Cardiac muscle cell (in vitro differentiated cells and primary cell): ENCODE measurements around the gene RIMBP3C. TPM values are rescaled to one million over a fixed set of nuclear protein-coding genes. Genes with fewer than 3 reads are reported as not detected.
"Not testable (repeated sequence)": the region's sequence is repeated elsewhere in the genome, so short reads cannot be mapped to it uniquely, and the experiment has no call there.

Experiments
- DNase-seq, 2 donors: peaks; one replicate each; pipeline versions ENCODE4 v3.0.0 to v3.0.0-alpha.2; 2010 to 2017; ENCODE audit warnings: low read depth in 1 of 2, low spot score in 1 of 2
- H3K27ac ChIP-seq: fragments of 200-600 bp; sonication (generic); 2 replicates; pipeline ENCODE4 v1.5.1; 2016
- H3K27me3 ChIP-seq: fragments of 200-600 bp; sonication (generic); 2 replicates; pipeline ENCODE4 v1.6.0; 2016; ENCODE audit warnings: control low read depth
- H3K36me3 ChIP-seq: fragments of 200-600 bp; sonication (generic); 2 replicates; pipeline ENCODE4 v1.5.1; 2016; ENCODE audit warnings: control low read depth
- H3K4me1 ChIP-seq: fragments of 200-600 bp; sonication (generic); 2 replicates; pipeline ENCODE4 v1.8.1; 2017; ENCODE audit warnings: low read depth, mild to moderate bottlenecking, mixed run types
- H3K4me3 ChIP-seq: fragments of 200-600 bp; sonication (generic); 2 replicates; pipeline ENCODE4 v1.5.1; 2016; ENCODE audit warnings: mild to moderate bottlenecking
- H3K9me3 ChIP-seq: fragments of 200-600 bp; sonication (generic); 2 replicates; pipeline ENCODE4 v1.5.1; 2017; ENCODE audit warnings: low read depth, mild to moderate bottlenecking, control low read depth
- CTCF ChIP-seq: IDR thresholded peaks from 2 replicates; pipeline ENCODE4 v1.5.1; 2012; ENCODE audit warnings: low read depth, mild to moderate bottlenecking, low read length
- polyA plus RNA-seq: library from polyadenylated mRNA; unstranded; fragments of >200 nt; fragmentation: Nextera tagmentation; extraction: Ambion mirVana; gene quantifications from 2 replicates; pipeline ENCODE4 v1.2.1, GENCODE V29; 2016
- total RNA-seq: library from RNA; depleted of rRNA; stranded (reverse); fragments of >200 nt; gene quantifications from 2 replicates; pipeline ENCODE4 v1.2.3, GENCODE V29; 2016

Gene RIMBP3C
- total and polyA plus RNA-seq, 2 experiments from 2014 or later = 0.59 to 1.1 TPM

- no peak for TF ChIP-seq CTCF
- peak overlapping the region; percentile 98 for H3K27ac ChIP-seq
- peak; percentile 49 to 64 for DNase-seq
Observed at GRCh38 chr22:21568347-21569075, 17.2 kb upstream of the RIMBP3C start.

DNA sequence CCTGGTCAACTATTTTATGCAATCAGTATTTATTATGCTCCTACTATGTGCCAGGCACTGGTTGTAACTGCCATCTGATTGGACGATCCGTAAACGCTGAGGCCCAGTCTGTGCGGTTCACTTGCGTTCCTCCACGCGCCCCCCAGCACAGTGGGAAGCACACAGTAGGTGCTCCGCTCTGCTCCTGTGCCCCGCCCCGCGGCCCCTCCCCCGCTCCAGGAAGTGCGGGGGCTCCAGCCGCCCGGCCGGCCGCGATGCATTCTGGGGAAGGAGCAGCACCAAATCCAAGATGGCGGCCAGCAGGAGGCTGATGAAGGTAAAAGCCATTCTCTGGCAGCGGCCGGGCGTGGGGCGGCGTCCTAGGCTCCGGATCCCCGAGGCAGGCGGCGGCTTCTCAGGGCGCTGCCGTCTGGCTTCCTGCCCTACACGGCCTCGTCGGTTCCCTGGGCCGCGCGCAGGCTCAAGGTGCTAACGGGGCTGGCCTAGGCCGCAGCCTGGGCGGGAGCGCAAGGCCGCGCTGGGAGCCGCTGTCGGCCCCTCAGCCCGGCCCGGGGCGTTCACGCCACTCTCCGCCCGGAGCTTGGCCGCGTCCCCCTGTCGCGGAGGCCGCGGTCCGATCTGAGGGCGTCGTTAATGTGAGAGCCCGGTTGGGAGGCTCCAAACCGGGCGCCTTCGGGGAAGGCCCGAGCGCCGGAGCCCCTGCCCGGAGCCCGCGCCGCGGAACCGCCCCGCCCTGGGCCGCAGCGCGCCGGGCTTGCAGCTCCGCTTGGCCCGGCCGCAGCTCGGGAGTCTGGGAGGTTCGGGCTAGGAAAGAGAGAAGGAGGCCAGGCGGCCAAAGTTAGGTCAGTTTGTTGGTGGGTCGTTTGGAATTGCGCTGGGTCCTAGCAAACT lies 16.4 kb upstream of the RIMBP3C start, which contains the start of gene UBE2L3:
TSS of gene UBE2L3 (plus strand) at position 259 of the 891 bp plus-strand sequence. CDS start at position 290, 31 bp downstream.
- Histone ChIP-seq H3K36me3 (no peaks in the 10 kb centered on the region), H3K27ac (peak within 1 kb of the TSS; percentile 98), H3K4me1 (peaks cover 15% of the 10 kb centered on the region), H3K27me3 (no peaks in the 10 kb centered on the region), H3K9me3 (no peaks in the 10 kb centered on the region), H3K4me3 (peak within 1 kb of the TSS; percentile 93)
- no peak for TF ChIP-seq CTCF
- peak; percentile 83 to 89 for DNase-seq

More at GRCh38 chr22:21568347-21569075, 17.2 kb upstream of the RIMBP3C start:
- Histone ChIP-seq H3K36me3 (no peaks in the 10 kb centered on the region), H3K4me3 (peak overlapping the region; percentile 93), H3K4me1 (peaks cover 21% of the 10 kb centered on the region), H3K9me3 (no peaks in the 10 kb centered on the region), H3K27me3 (no peaks in the 10 kb centered on the region)

DNA sequence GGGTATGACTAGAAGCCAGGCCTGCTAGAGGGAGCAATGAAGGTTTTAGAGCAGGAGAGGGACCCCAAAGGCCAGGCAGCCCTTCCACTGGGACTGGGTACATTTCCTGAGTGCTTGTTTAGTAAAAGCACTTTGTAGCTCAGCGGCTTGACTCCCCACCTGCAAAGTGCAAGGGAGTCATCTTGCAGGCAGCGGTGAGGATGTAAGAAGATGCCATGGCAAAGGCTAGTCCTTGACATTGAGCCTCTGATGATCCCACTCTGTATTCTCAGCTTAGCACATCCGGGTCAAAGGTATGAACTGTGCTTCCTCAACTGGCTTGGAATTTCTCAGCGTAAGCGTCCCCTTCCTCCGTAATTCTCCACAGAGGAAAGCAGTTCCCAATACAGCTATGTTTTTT lies 13.2 kb upstream of the RIMBP3C start:
- Histone ChIP-seq H3K4me3 (no peak overlapping the region), H3K9me3 (no peaks in the 10 kb centered on the region), H3K27me3 (no peaks in the 10 kb centered on the region), H3K4me1 (peaks cover 7% of the 10 kb centered on the region), H3K27ac (no peak overlapping the region), H3K36me3 (no peaks in the 10 kb centered on the region)
- no peak for TF ChIP-seq CTCF
- DNase-seq = no peak

- Histone ChIP-seq H3K27ac (no peak overlapping the region), H3K4me1 (peaks cover 2% of the 10 kb centered on the region), H3K9me3 (no peaks in the 10 kb centered on the region), H3K4me3 (no peak overlapping the region), H3K36me3 (no peaks in the 10 kb centered on the region), H3K27me3 (no peaks in the 10 kb centered on the region)
- no peak for DNase-seq
- no peak for TF ChIP-seq CTCF
Observed at GRCh38 chr22:21563912-21564311, 12.7 kb upstream of the RIMBP3C start.

DNA sequence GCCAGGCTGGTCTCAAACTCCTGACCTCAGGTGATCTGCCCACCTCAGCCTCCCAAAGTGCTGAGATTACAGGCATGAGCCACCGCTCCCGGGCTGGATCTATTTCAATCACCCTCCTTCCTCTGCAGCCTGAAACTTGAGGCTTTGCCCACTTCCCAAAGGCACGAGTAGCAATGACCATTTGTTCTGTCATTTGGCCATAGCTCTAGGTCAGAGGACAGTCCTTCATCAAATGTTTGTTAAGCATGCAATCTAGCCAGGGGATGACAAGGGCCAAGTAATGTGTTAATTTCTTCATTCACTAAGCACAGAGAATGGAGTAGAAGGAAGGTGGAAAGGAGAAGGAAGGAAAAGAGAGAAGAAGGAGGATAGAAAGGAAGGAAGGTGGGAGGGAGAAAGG lies 9.4 kb upstream of the RIMBP3C start:
- H3K9me3 ChIP-seq, H3K27ac ChIP-seq, H3K4me3 ChIP-seq, H3K36me3 ChIP-seq, H3K4me1 ChIP-seq, H3K27me3 ChIP-seq, DNase-seq: not testable (repeated sequence)

DNA sequence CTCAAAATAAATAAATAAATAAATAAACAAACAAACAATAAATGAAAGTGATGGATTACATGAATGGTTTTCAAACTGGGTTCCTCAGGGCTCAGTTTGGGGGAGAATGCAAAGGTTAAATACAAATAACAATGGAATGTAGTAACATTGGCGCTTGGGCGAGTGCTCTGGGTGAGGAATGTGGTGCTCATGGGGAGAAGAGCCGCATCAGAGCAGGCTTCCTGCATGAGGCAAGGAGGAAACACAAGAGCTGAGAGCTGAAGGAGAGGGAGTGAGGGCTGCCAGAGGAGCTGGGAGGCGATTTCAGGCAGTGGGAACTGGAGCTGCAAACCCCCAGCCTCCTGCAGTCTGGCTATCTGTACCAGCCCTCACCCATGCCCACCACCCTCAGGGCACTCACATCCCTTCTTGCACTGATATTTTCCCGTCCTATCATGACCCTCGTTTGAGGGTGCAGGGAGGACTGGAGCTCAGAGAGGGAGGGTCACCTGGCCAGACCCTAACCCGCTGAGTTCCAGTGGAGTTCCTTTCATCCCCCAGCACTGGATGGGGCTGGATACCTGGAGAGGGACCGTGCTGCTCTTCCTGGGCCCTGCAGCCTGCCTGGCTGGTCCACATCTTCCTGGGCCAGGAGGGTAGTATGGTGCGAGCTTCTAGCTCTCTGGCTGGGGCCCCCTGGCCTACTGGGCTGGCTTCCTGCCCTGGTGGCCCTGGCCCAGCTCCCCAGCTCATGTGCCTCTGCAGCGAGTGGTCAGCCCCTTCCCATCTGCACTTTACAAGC lies 8.3 kb upstream of the RIMBP3C start:
- H3K27ac ChIP-seq, H3K4me1 ChIP-seq, H3K36me3 ChIP-seq, H3K9me3 ChIP-seq, H3K4me3 ChIP-seq, H3K27me3 ChIP-seq, DNase-seq: not testable (repeated sequence)

GRCh38 chr22:21550678-21551047 lies 598 bp downstream of the RIMBP3C start:
- H3K36me3 ChIP-seq, H3K9me3 ChIP-seq, H3K27ac ChIP-seq, H3K4me3 ChIP-seq, H3K27me3 ChIP-seq, DNase-seq, H3K4me1 ChIP-seq: not testable (repeated sequence)

GRCh38 chr22:21550008-21550677 lies 1.1 kb downstream of the RIMBP3C start:
- not testable (repeated sequence) for H3K36me3 ChIP-seq, H3K4me3 ChIP-seq, H3K9me3 ChIP-seq, H3K4me1 ChIP-seq, H3K27me3 ChIP-seq, DNase-seq, H3K27ac ChIP-seq
